Smooth muscle cell (in vitro differentiated cells): ENCODE data around the gene KIF5C. TPM values are rescaled to one million over a fixed set of nuclear protein-coding genes. Genes with fewer than 3 reads are reported as not detected.

Source experiments
- DNase-seq: peaks from one replicate; lab custom pipeline; 2025; ENCODE audit not compliant: unreplicated experiment; lab: John Stamatoyannopoulos, UW
- H2AFZ ChIP-seq: fragments of 200-600 bp; sonication (generic); 2 replicates; pipeline ENCODE4 v1.6.0; 2016; ENCODE audit warnings: antibody characterized with exemption, low read depth, mild to moderate bottlenecking
- H3F3A ChIP-seq: fragments of 200-600 bp; sonication (generic); 2 replicates; pipeline ENCODE4 v1.6.0; 2017; ENCODE audit warnings: antibody characterized with exemption, low read depth
- H3K27ac ChIP-seq: fragments of 200-600 bp; sonication (generic); 2 replicates; pipeline ENCODE4 v1.5.1; 2016; ENCODE audit warnings: low read depth, mild to moderate bottlenecking
- H3K27me3 ChIP-seq: fragments of 200-600 bp; sonication (generic); 2 replicates; pipeline ENCODE4 v1.6.1; 2016; ENCODE audit warnings: low read depth, mild to moderate bottlenecking
- H3K36me3 ChIP-seq: fragments of 200-600 bp; sonication (generic); 2 replicates; pipeline ENCODE4 v1.5.1; 2016; ENCODE audit warnings: low read depth
- H3K4me1 ChIP-seq: fragments of 200-600 bp; sonication (generic); 2 replicates; pipeline ENCODE4 v1.5.1; 2016; ENCODE audit warnings: low read depth
- H3K4me2 ChIP-seq: fragments of 200-600 bp; sonication (generic); 2 replicates; pipeline ENCODE4 v1.6.0; 2016; ENCODE audit warnings: mild to moderate bottlenecking
- H3K4me3 ChIP-seq: fragments of 200-600 bp; sonication (generic); 2 replicates; pipeline ENCODE4 v1.5.1; 2016; ENCODE audit warnings: mild to moderate bottlenecking
- H3K79me2 ChIP-seq: fragments of 200-600 bp; sonication (generic); 2 replicates; pipeline ENCODE4 v1.6.0; 2016; ENCODE audit warnings: low read depth, mild to moderate bottlenecking
- H3K9ac ChIP-seq: fragments of 200-600 bp; sonication (generic); 2 replicates; pipeline ENCODE4 v1.6.0; 2016; ENCODE audit warnings: low read depth
- H3K9me3 ChIP-seq: fragments of 200-600 bp; sonication (generic); replicated peaks from 2 replicates; pipeline ENCODE4 v1.5.1; 2016; ENCODE audit warnings: low read depth
- H4K20me1 ChIP-seq: fragments of 200-600 bp; sonication (generic); 2 replicates; pipeline ENCODE4 v1.6.0; 2016; ENCODE audit warnings: low read depth
- CTCF ChIP-seq: fragments of 200-600 bp; sonication (generic); IDR thresholded peaks from 2 replicates; pipeline ENCODE4 v1.5.1; 2017; ENCODE audit warnings: borderline replicate concordance, mild to moderate bottlenecking, antibody characterized with exemption; ENCODE audit not compliant: insufficient read depth, poor library complexity, severe bottlenecking
- WGBS: methylation state at CpG from one replicate; pipeline ENCODE4 v1.1.7; 2016; ENCODE audit warnings: low lambda C conversion rate; 5-methylcytosine and 5-hydroxymethylcytosine counted together
- polyA plus RNA-seq: library from polyadenylated mRNA; unstranded; fragments of >200 nt; fragmentation: Nextera tagmentation; extraction: Ambion mirVana; gene quantifications from 2 replicates; pipeline ENCODE4 v1.2.1, GENCODE V29; 2016
- total RNA-seq: library from RNA; depleted of rRNA; stranded (reverse); fragments of >200 nt; gene quantifications from 2 replicates; pipeline ENCODE4 v1.2.3, GENCODE V29; 2014

The KIF5C gene
- total and polyA plus RNA-seq, 2 experiments from 2014 or later = 0.09 to 1.4 TPM

- Histone ChIP-seq H3K4me1 (no peaks in the 10 kb centered on the region), H4K20me1 (no peaks in the 10 kb centered on the region), H3K27me3 (no peaks in the 10 kb centered on the region), H3K4me3 (no peak overlapping the region), H3K9me3 (no peaks in the 10 kb centered on the region), H2AFZ (no peak overlapping the region), H3K36me3 (no peaks in the 10 kb centered on the region), H3K27ac (peak overlapping the region; percentile 64), H3K79me2 (peaks cover 4% of the 10 kb centered on the region), H3K9ac (no peak overlapping the region), H3K4me2 (peak overlapping the region; percentile 5), H3F3A (no peaks in the 10 kb centered on the region)
- TF ChIP-seq CTCF = no peak
- DNase-seq = no peak
- 91% methylated on average over 6 of the region's 6 CpGs for WGBS
These were observed 193.4 kb downstream of the KIF5C start for GRCh38 chr2:149068225-149068995.

DNA sequence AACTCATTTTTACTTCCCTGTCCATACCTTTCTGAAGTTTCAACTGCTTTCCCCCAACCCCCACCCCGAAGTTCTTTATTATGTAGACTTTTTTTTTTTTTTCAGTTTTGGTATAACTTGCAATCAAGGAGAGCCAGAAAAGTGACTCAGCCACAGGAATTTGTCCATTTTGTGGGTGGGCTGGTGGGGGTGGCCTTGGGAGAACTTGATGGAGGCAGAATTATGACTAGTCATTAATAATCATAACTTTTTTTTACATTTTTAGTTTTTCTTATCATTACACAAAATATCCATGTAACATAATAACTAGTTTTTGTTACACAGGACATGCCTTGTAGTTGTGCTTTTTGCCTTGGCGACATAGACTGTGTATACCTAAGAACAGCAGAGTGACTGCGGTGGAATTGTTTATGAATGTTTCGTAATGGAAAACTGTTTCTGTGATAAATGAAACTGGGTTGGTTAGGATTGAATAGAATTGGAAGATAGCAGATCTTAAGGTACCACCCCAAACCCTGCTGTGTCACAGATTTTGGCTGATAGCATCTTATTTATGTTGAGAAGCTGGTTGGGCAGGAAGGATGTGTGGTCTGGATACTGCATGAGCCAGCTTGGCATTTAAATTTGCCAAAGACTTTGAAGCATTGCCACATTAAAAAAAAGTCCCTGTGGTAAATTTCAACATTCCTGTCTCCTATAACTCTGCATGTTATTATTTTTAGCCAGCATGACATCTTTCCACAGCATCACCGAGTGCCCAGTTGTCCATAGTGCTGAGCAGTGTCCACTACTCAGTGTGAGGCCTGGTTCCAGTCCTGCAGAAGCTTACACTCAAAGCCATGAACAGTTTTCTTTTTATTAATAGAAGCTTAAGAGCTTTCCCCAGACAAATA lies 194.2 kb downstream of the KIF5C start:
- Histone ChIP-seq H3K4me1 (no peaks in the 10 kb centered on the region), H2AFZ (no peak overlapping the region), H3K4me2 (peak overlapping the region; percentile 5), H3K27ac (peak overlapping the region; percentile 64), H3K9me3 (no peaks in the 10 kb centered on the region), H3K79me2 (peaks cover 4% of the 10 kb centered on the region), H4K20me1 (no peaks in the 10 kb centered on the region), H3F3A (no peaks in the 10 kb centered on the region), H3K9ac (no peak overlapping the region), H3K4me3 (no peak overlapping the region), H3K36me3 (no peaks in the 10 kb centered on the region), H3K27me3 (no peaks in the 10 kb centered on the region)
- WGBS = 57% methylated on average over 5 of the region's 5 CpGs
- no peak for DNase-seq
- TF ChIP-seq CTCF = no peak

DNA sequence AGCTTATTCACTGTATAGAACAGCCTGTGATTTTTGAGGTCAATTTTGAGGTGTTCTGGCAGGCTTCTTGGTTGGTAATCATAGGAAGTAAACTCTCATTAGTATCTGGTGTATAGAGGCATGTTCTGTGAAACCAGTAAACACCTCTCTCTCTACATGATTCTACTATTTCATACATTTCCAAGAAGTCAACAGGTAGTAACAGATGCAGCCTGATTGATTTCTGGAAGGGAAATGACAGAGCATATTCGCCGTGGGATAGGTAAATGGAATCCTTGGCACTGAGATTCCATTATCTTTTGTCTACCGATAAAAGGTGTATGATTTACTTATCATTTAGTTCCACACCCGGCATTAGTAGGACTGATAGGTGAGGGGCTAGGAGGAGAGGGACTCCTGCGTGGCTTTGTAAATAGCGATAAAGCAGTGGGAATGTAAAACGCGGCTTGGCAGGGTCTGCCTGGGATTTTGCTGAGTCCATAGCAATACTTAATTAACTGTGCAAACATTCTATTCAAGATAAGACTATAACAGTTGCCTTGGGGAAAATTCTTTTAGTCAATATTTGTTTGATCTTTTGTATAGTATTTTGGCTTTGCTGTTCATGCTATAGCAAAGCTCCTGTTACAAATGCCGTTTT lies 195.8 kb downstream of the KIF5C start:
- Histone ChIP-seq H3K27me3 (no peaks in the 10 kb centered on the region), H3F3A (no peaks in the 10 kb centered on the region), H4K20me1 (no peaks in the 10 kb centered on the region), H3K4me2 (no peak overlapping the region), H3K9me3 (no peaks in the 10 kb centered on the region), H3K36me3 (no peaks in the 10 kb centered on the region), H3K27ac (peak overlapping the region; percentile 64), H2AFZ (no peak overlapping the region), H3K9ac (no peak overlapping the region), H3K4me3 (no peak overlapping the region), H3K4me1 (peaks cover 3% of the 10 kb centered on the region), H3K79me2 (peaks cover 4% of the 10 kb centered on the region)
- no peak for TF ChIP-seq CTCF
- no peak for DNase-seq
- WGBS = 71% methylated on average over 9 of the region's 9 CpGs
